Measurements from ENCODE around the gene INMT.

- TF ChIP-seq HOXA7 (CRISPR knock-in tag; IDR thresholded peaks at IDR 0.05; ENCODE audit: borderline replicate concordance) (no peak), TRIM28 (IDR thresholded peaks at IDR 0.05; ENCODE audit: borderline replicate concordance, low read length) (no peak), PATZ1 (tag by site-specific recombination; IDR thresholded peaks at IDR 0.05) (no peak), ZNF133 (tag by site-specific recombination; IDR thresholded peaks at IDR 0.05) (no peak), YY1 (tag by site-specific recombination; IDR thresholded peaks at IDR 0.05) (no peak), ZBTB20 (tag by site-specific recombination; IDR thresholded peaks at IDR 0.05) (no peak), ZBTB10 (tag by site-specific recombination; IDR thresholded peaks at IDR 0.05) (no peak), TCF7L2 (IDR thresholded peaks at IDR 0.05; ENCODE audit: borderline replicate concordance, low read depth, low read length) (no peak)
- TF ChIP-seq, protein P1, sequence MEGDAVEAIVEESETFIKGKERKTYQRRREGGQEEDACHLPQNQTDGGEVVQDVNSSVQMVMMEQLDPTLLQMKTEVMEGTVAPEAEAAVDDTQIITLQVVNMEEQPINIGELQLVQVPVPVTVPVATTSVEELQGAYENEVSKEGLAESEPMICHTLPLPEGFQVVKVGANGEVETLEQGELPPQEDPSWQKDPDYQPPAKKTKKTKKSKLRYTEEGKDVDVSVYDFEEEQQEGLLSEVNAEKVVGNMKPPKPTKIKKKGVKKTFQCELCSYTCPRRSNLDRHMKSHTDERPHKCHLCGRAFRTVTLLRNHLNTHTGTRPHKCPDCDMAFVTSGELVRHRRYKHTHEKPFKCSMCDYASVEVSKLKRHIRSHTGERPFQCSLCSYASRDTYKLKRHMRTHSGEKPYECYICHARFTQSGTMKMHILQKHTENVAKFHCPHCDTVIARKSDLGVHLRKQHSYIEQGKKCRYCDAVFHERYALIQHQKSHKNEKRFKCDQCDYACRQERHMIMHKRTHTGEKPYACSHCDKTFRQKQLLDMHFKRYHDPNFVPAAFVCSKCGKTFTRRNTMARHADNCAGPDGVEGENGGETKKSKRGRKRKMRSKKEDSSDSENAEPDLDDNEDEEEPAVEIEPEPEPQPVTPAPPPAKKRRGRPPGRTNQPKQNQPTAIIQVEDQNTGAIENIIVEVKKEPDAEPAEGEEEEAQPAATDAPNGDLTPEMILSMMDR (tag by site-specific recombination; IDR thresholded peaks at IDR 0.05), result no peak
Measured at GRCh38 chr7:30805931-30806330, 54.0 kb downstream of the INMT start.

Measured in HEK293 (cell line).